ENCODE data around the gene MAFG. TPM values are rescaled to one million over a fixed set of nuclear protein-coding genes. Genes with fewer than 3 reads are reported as not detected.

The MAFG gene
- total RNA-seq, 1 experiment from 2014 or later: 29.1 TPM

- ChIA-PET CTCF (no interaction called here), POLR2A (no interaction called here)
- BruUV-seq (replicated peaks): no TSS peak
- peaks cover 67% of the 10 kb centered on the region for H3K36me3 Mint-ChIP-seq (ENCODE audit: insufficient read depth, unreplicated experiment)
- intact Hi-C loops (cut with micrococcal nuclease; ENCODE audit: unreplicated experiment): no loop called here
- no peak for TF ChIP-seq CTCF (IDR thresholded peaks at IDR 0.05; ENCODE audit: insufficient read depth in 1 of 2, low read depth in 1 of 2, low read length in 1 of 2, severe bottlenecking in 1 of 2, unreplicated experiment in 1 of 2)
- no peaks in the 10 kb centered on the region for H3K9me3 ChIP-seq
- no peaks in the 10 kb centered on the region for H3K9me3 Mint-ChIP-seq (ENCODE audit: unreplicated experiment)
- H3K4me1 ChIP-seq: no peaks in the 10 kb centered on the region
- peaks cover 12% of the 10 kb centered on the region for H3K4me1 Mint-ChIP-seq (ENCODE audit: low read depth, unreplicated experiment)
- peak overlapping the region; percentile 1 for H3K27ac Mint-ChIP-seq (ENCODE audit: unreplicated experiment)
- no peaks in the 10 kb centered on the region for H3K27me3 Mint-ChIP-seq (ENCODE audit: insufficient read depth, unreplicated experiment)
- no peak for DNase-seq
- H3K4me3 ChIP-seq (ENCODE audit: low read depth, low read length): no peak overlapping the region
- peak overlapping the region; percentile 29 for H3K4me3 Mint-ChIP-seq (ENCODE audit: unreplicated experiment)
- H3K27me3 ChIP-seq (replicated peaks; ENCODE audit: control insufficient read depth, insufficient read depth, low read length): no peaks in the 10 kb centered on the region
- peaks cover 3% of the 10 kb centered on the region; the same call in 1 of the 2 replicates for H3K36me3 ChIP-seq (ENCODE audit: control insufficient read depth, insufficient read depth, low read length)
Observed at GRCh38 chr17:81934098-81934757, 6.7 kb upstream of the MAFG start.

GRCh38 chr17:81933178-81933699 lies 5.7 kb upstream of the MAFG start:
- peaks cover 12% of the 10 kb centered on the region for H3K4me1 Mint-ChIP-seq (ENCODE audit: low read depth, unreplicated experiment)
- intact Hi-C loops (cut with micrococcal nuclease; ENCODE audit: unreplicated experiment): no loop called here
- no peaks in the 10 kb centered on the region for H3K9me3 ChIP-seq
- no peaks in the 10 kb centered on the region for H3K27me3 Mint-ChIP-seq (ENCODE audit: insufficient read depth, unreplicated experiment)
- no peaks in the 10 kb centered on the region for H3K9me3 Mint-ChIP-seq (ENCODE audit: unreplicated experiment)
- CTCF ChIA-PET: interaction anchor here (1.1 kb wide), 1 partner anchor 21 kb away, joined by 3 read pairs; no protein-coding TSS in a partner anchor
- H3K27me3 ChIP-seq (replicated peaks; ENCODE audit: control insufficient read depth, insufficient read depth, low read length): no peaks in the 10 kb centered on the region
- H3K4me1 ChIP-seq: no peaks in the 10 kb centered on the region; the same call in 1 of the 2 replicates
- H3K36me3 Mint-ChIP-seq (ENCODE audit: insufficient read depth, unreplicated experiment): peaks cover 61% of the 10 kb centered on the region
- no peak for TF ChIP-seq CTCF (IDR thresholded peaks at IDR 0.05; ENCODE audit: insufficient read depth in 1 of 2, low read depth in 1 of 2, low read length in 1 of 2, severe bottlenecking in 1 of 2, unreplicated experiment in 1 of 2)
- H3K4me3 Mint-ChIP-seq (ENCODE audit: unreplicated experiment): peak overlapping the region; percentile 35
- BruUV-seq (replicated peaks): no TSS peak
- POLR2A ChIA-PET: no interaction called here
- H3K4me3 ChIP-seq (ENCODE audit: low read depth, low read length): no peak overlapping the region
- peak overlapping the region; percentile 1 for H3K27ac Mint-ChIP-seq (ENCODE audit: unreplicated experiment)
- DNase-seq: no peak
- peaks cover 3% of the 10 kb centered on the region; the same call in 1 of the 2 replicates for H3K36me3 ChIP-seq (ENCODE audit: control insufficient read depth, insufficient read depth, low read length)

GRCh38 chr17:81932333-81932983 lies 4.9 kb upstream of the MAFG start:
- H3K36me3 ChIP-seq (ENCODE audit: control insufficient read depth, insufficient read depth, low read length): peaks cover 3% of the 10 kb centered on the region; the same call in 1 of the 2 replicates
- CTCF ChIA-PET: interaction anchor here (1.1 kb wide), 1 partner anchor 22 kb away, joined by 3 read pairs; no protein-coding TSS in a partner anchor
- Mint-ChIP-seq H3K27ac (ENCODE audit: unreplicated experiment) (peak overlapping the region; percentile 33), H3K36me3 (ENCODE audit: insufficient read depth, unreplicated experiment) (peaks cover 53% of the 10 kb centered on the region), H3K27me3 (ENCODE audit: insufficient read depth, unreplicated experiment) (no peaks in the 10 kb centered on the region), H3K4me3 (ENCODE audit: unreplicated experiment) (peak overlapping the region; percentile 35), H3K9me3 (ENCODE audit: unreplicated experiment) (no peaks in the 10 kb centered on the region), H3K4me1 (ENCODE audit: low read depth, unreplicated experiment) (peaks cover 7% of the 10 kb centered on the region)
- H3K27me3 ChIP-seq (replicated peaks; ENCODE audit: control insufficient read depth, insufficient read depth, low read length): no peaks in the 10 kb centered on the region
- DNase-seq: no peak
- TSS peak; percentile 19 for BruUV-seq (replicated peaks)
- TF ChIP-seq CTCF (IDR thresholded peaks at IDR 0.05; ENCODE audit: insufficient read depth in 1 of 2, low read depth in 1 of 2, low read length in 1 of 2, severe bottlenecking in 1 of 2, unreplicated experiment in 1 of 2): no peak
- no peak overlapping the region for H3K4me3 ChIP-seq (ENCODE audit: low read depth, low read length)
- no peaks in the 10 kb centered on the region for H3K9me3 ChIP-seq
- no peaks in the 10 kb centered on the region; the same call in 1 of the 2 replicates for H3K4me1 ChIP-seq
- intact Hi-C loops (cut with micrococcal nuclease; ENCODE audit: unreplicated experiment): no loop called here
- POLR2A ChIA-PET: no interaction called here
